Keratinocyte (primary cell): ENCODE measurements around the gene ATP2A3. TPM values are rescaled to one million over a fixed set of nuclear protein-coding genes. Genes with fewer than 3 reads are reported as not detected.

Source experiments
- DNase-seq: peaks from one replicate; pipeline ENCODE4 v3.0.0-alpha.2; 2011; ENCODE audit warnings: low read depth, missing footprints, low spot score
- FAIRE-seq: peaks from 2 replicates; lab custom pipeline; 2011; peaks lifted over from hg19 to GRCh38; lab: Jason Lieb, UNC
- H2AFZ ChIP-seq: 2 replicates; pipeline ENCODE4 v1.6.0; 2012; ENCODE audit warnings: low read length, control low read depth, inconsistent platforms; ENCODE audit not compliant: control insufficient read depth
- H3K27ac ChIP-seq: 2 replicates; pipeline ENCODE4 v1.5.1; 2011; ENCODE audit warnings: low read length; ENCODE audit not compliant: control insufficient read depth, insufficient read depth
- H3K27me3 ChIP-seq: 3 replicates; pipeline ENCODE4 v1.6.0; 2011; ENCODE audit warnings: low read length; ENCODE audit not compliant: control insufficient read depth, insufficient read depth; ENCODE audit errors: extremely low read depth
- H3K36me3 ChIP-seq, 2 experiments: 2 replicates in 1 of 2; 3 replicates in 1 of 2; pipeline ENCODE4 v1.5.1; 2011; ENCODE audit warnings: low read length in 2 of 2, mild to moderate bottlenecking in 1 of 2; ENCODE audit not compliant: control insufficient read depth in 2 of 2, insufficient read depth in 2 of 2; ENCODE audit errors: extremely low read depth in 1 of 2
- H3K4me1 ChIP-seq: 3 replicates; pipeline ENCODE4 v1.5.1; 2011; ENCODE audit warnings: low read length; ENCODE audit not compliant: control insufficient read depth, insufficient read depth; ENCODE audit errors: extremely low read depth
- H3K4me2 ChIP-seq: 3 replicates; pipeline ENCODE4 v1.6.0; 2011; ENCODE audit warnings: low read depth, low read length; ENCODE audit not compliant: control insufficient read depth, insufficient read depth; ENCODE audit errors: extremely low read depth
- H3K4me3 ChIP-seq, 3 experiments: fragments of 200-600 bp in 1 of 3; sonication (generic) in 1 of 3; 2 replicates in 2 of 3; 3 replicates in 1 of 3; pipeline ENCODE4 v1.5.1; 2011 to 2016; ENCODE audit warnings: low read length in 3 of 3, mild to moderate bottlenecking in 3 of 3, control low read depth in 2 of 3, inconsistent platforms in 1 of 3, low read depth in 1 of 3, mixed read lengths in 1 of 3, mixed run types in 1 of 3, moderate library complexity in 1 of 3; ENCODE audit not compliant: control insufficient read depth in 2 of 3, insufficient read depth in 2 of 3; ENCODE audit errors: extremely low read depth in 1 of 3
- H3K79me2 ChIP-seq: 2 replicates; pipeline ENCODE4 v1.6.0; 2012; ENCODE audit warnings: low read length; ENCODE audit not compliant: control insufficient read depth, insufficient read depth
- H3K9ac ChIP-seq: 3 replicates; pipeline ENCODE4 v1.6.0; 2011; ENCODE audit warnings: low read length; ENCODE audit not compliant: control insufficient read depth, insufficient read depth; ENCODE audit errors: extremely low read depth
- H3K9me1 ChIP-seq: 3 replicates; pipeline ENCODE4 v1.6.0; 2011; ENCODE audit warnings: low read length; ENCODE audit not compliant: control insufficient read depth, insufficient read depth; ENCODE audit errors: extremely low read depth
- H3K9me3 ChIP-seq: 2 replicates; pipeline ENCODE4 v1.5.1; 2012; ENCODE audit warnings: low read depth, low read length; ENCODE audit not compliant: control insufficient read depth
- H4K20me1 ChIP-seq: 3 replicates; pipeline ENCODE4 v1.6.0; 2011; ENCODE audit warnings: low read length; ENCODE audit not compliant: control insufficient read depth, insufficient read depth; ENCODE audit errors: extremely low read depth
- CTCF ChIP-seq, 3 experiments: IDR thresholded peaks in 1 of 3; conservative IDR thresholded peaks in 1 of 3; optimal IDR thresholded peaks in 1 of 3; 2 replicates in 2 of 3; 3 replicates in 1 of 3; pipeline versions ENCODE3 to v1.5.1; 2011; ENCODE audit warnings: low read length in 3 of 3, mild to moderate bottlenecking in 3 of 3, moderate library complexity in 2 of 3, control low read depth in 1 of 3, inconsistent platforms in 1 of 3; ENCODE audit not compliant: insufficient read depth in 2 of 3; ENCODE audit errors: extremely low read depth in 1 of 3
- EZH2 ChIP-seq: IDR thresholded peaks from one replicate; pipeline ENCODE4 v1.6.1; 2012; ENCODE audit warnings: inconsistent platforms, mild to moderate bottlenecking, low read length, moderate library complexity
- dilution Hi-C: fragments of 300-500 bp; cut with MboI; formaldehyde crosslinking; loops from one replicate; pipeline ENCODE4 v1.7.0; 2020; ENCODE audit warnings: low sequenced_read_pairs; ENCODE audit not compliant: extremely low pct_ligation_motif_present
- polyA plus RNA-seq, 5 experiments: library from polyadenylated mRNA; depleted of rRNA in 3 of 5; stranded (reverse) in 3 of 5; stranded (forward) in 1 of 5; unstranded in 1 of 5; fragments of >200 nt; gene quantifications; 1 replicate in 1 of 5; 2 replicates in 3 of 5; 3 replicates in 1 of 5; pipeline versions ENCODE4 v1.2.1 to v1.2.3, GENCODE V29; 2011 to 2012; ENCODE audit warnings: missing spikeins in 2 of 5, low read depth in 1 of 5, low replicate concordance in 1 of 5

Gene ATP2A3
- polyA plus RNA-seq, 1 donor (not counting 4 experiments of a cell fraction or from before 2014, with no cell fraction given): 0.13 TPM

DNA sequence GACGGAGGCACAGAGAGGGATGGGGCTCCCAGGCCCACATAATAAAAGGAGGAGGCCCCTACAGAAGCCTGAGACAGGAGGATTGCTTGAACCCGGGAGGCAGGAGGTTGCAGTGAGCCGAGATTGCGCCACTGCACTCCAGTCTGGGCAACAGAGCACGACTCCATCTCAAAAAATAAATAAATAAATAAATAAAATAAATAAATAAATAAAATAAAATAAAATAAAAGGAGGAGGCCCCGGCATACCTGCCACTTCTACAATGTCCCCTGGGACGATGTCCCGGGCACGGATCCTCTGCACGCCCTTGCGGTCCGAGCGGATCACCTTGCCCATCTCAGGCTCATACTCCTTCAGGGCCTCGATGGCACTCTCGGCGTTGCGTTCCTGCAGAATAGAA, 13.2 kb downstream of the ATP2A3 start:
- FAIRE-seq: no peak
- dilution Hi-C loops: no loop called here

GRCh38 chr17:3950584-3950983, 13.7 kb downstream of the ATP2A3 start:
- Histone ChIP-seq H3K79me2 (no peaks in the 10 kb centered on the region), H3K27me3 (no peaks in the 10 kb centered on the region), H3K9ac (no peak overlapping the region), H3K9me1 (no peaks in the 10 kb centered on the region), H4K20me1 (no peaks in the 10 kb centered on the region), H3K36me3 (no peaks in the 10 kb centered on the region), H3K9me3 (no peaks in the 10 kb centered on the region), H3K4me1 (no peaks in the 10 kb centered on the region), H3K27ac (no peak overlapping the region), H2AFZ (no peak overlapping the region), H3K4me2 (no peak overlapping the region), H3K4me3 (no peak overlapping the region)
- dilution Hi-C loops: no loop called here
- DNase-seq (no peak), FAIRE-seq (no peak)
- no peak for TF ChIP-seq EZH2
- no peak for TF ChIP-seq CTCF (optimal IDR thresholded peaks at IDR 0.05 in 1 of 3, IDR thresholded peaks at IDR 0.05 in 1 of 3, conservative IDR thresholded peaks at IDR 0.05 in 1 of 3; ENCODE audit: extremely low read depth in 1 of 3, insufficient read depth in 2 of 3, low read length in 3 of 3)

More for the DNA sequence above, 13.2 kb downstream of the ATP2A3 start:
- Histone ChIP-seq H3K27me3 (no peaks in the 10 kb centered on the region), H3K9ac (no peak overlapping the region), H3K9me3 (no peaks in the 10 kb centered on the region), H3K79me2 (no peaks in the 10 kb centered on the region), H4K20me1 (no peaks in the 10 kb centered on the region), H3K4me1 (no peaks in the 10 kb centered on the region), H3K9me1 (no peaks in the 10 kb centered on the region), H3K36me3 (no peaks in the 10 kb centered on the region), H2AFZ (no peak overlapping the region), H3K4me3 (no peak overlapping the region), H3K27ac (no peak overlapping the region), H3K4me2 (no peak overlapping the region)
- DNase-seq: no peak
- TF ChIP-seq CTCF (optimal IDR thresholded peaks at IDR 0.05 in 1 of 3, IDR thresholded peaks at IDR 0.05 in 1 of 3, conservative IDR thresholded peaks at IDR 0.05 in 1 of 3; ENCODE audit: extremely low read depth in 1 of 3, insufficient read depth in 2 of 3, low read length in 3 of 3): no peak
- TF ChIP-seq EZH2: no peak
